Left ventricle myocardium superior (tissue), 1 donor: Measurements from ENCODE around the gene RSL1D1. TPM values are rescaled to one million over a fixed set of nuclear protein-coding genes. Genes with fewer than 3 reads are reported as not detected.
A peak's percentile ranks its signal among the peaks of the same experiment; 100 is the strongest.
"Not testable (repeated sequence)": the region's sequence is repeated elsewhere in the genome, so short reads cannot be mapped to it uniquely, and the experiment has no call there.

Experiments used
- ATAC-seq: fragments of 200-7000 bp; cut with Tn5 transposase; one replicate; pipeline ENCODE4 v1.9.1; 2020; ENCODE audit warnings: mild to moderate bottlenecking, moderate library complexity
- DNase-seq: peaks from one replicate; pipeline ENCODE4 v3.0.0-alpha.2; 2020
- intact Hi-C: fragments of 100-400 bp; cut with micrococcal nuclease; formaldehyde crosslinking; loops from one replicate; pipeline ENCODE4 v1.11.0; 2022
- total RNA-seq: library from RNA; stranded (reverse); fragmentation: NEBNext Ultra II Directional; extraction: Animal tissue kit (Norgen Biotek cat#: 25700); gene quantifications from one replicate; pipeline ENCODE4 v1.2.1, GENCODE V29; 2021
- donor health status: DM: no; HTN: yes; CAD: no; lungs with severe emphysema.

RSL1D1 gene
- total RNA-seq, 1 donor from 2014 or later: 119 TPM

DNA sequence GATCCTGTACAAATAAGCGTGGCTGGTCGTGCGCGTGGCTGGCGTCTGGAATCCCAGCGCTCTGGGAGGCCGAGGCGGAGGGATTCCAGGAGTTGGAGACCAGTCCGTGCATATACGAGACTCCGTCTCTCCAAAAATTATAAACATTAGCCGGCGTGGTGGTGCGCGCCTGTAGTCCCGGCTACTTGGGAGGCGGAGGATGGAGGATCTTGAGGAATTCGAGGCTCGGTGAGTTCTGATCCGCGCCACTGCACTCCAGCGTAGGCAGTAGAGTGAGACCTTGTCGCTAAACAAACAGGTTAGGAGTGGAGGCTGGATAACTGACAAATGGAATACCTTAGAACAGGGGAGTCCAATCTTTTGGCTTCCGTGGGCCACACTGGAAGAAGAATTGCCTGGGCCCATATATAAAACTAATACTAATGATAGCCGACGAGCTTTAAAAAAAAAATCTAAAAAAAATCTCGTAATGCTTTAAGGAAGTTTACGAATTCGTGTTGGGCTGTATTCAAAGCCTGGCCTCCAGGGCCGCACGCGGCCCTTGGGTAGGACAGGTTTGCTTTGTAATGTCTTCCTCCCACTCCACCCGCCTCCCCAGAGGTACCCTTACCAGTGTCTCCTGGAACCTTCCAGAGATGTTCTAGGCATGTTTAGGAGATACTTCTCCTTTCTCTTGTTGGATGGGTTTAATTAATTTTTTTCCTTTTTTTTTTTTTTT lies 909 bp upstream of the RSL1D1 start:
- no peak for DNase-seq
- intact Hi-C loops: no loop called here
- ATAC-seq: no peak

DNA sequence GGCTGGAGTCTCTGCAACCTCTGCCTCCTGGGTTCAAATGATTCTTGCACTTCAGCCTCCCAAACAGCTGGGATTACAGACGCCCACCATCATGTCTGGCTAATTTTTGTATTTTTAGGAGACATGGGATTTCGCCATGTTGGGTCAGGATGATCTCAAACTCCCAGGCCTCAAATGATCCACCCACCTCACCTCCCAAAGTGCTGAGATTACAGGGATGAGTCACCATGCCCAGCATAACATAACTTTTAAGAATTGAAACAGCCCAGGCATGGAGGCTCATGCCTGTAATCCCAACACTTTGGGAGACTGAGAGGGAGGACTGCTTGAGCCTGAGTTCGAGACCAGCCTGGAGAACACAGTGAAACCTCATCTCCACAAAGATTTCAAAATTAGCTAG lies 2.5 kb downstream of the RSL1D1 start:
- DNase-seq (no peak), ATAC-seq (no peak)
- intact Hi-C loops: no loop called here

DNA sequence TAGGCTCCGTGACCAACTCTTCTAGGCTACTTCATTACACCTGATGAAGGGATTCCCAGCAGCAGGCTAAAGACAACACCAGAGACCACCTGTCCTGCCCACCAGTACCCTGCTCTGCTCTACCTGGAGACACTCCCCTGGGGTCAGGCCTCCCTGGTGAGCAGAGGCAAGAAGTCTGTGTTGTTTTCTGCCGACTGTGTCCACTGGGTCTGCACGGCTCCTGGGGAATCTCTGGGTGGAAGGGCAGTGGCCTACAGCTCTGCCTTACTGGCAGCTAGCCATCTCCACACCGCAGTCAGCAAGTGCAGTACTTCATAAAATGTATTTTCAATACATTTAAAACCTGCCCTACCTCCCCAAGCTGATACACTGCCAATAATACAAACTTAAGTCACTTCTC lies 6.8 kb downstream of the RSL1D1 start:
- intact Hi-C loops: no loop called here
- ATAC-seq: no peak
- no peak for DNase-seq

DNA sequence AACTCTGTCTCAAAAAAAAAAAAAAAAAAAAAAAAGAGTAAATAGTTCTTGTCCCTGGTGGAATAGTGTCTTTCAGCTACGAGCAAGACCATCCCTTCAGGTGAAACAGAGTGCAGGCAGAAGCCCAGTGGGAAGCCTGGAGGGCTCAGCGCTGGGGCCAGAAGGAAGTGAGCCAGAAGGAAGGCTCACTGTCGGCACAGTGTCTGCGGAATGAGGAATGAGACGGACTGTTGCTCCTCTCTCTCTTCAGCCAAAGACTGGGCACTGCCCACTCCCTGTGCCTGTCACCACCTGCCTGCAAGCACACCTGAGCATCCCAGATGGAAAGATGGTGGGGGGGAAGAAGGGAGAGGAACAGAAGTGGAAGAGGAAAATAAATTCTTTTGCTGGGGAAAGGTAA lies 7.5 kb downstream of the RSL1D1 start:
- intact Hi-C loops: no loop called here
- ATAC-seq: no peak

DNA sequence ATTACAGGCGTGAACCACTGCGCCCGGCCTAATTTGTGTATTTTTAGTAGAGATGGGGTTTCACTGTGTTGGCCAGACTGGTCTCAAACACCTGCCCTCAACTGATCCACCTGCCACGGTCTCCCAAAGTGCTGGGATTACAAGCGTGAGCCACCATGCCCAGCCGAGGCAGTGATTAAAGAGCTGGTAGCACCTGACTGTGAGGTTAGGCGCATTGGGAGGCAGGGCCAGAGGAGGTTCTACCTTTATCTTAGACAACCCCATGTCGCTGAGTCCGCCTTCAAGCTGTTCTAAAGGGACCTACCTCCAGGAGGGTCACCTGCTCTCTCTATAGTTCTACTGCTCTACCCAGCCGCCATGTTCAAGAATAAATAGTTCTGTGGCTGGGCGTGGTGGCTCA lies 8.1 kb downstream of the RSL1D1 start:
- intact Hi-C loops: no loop called here
- DNase-seq (no peak), ATAC-seq (no peak)

More for the DNA sequence above, 7.5 kb downstream of the RSL1D1 start:
- DNase-seq: no peak

DNA sequence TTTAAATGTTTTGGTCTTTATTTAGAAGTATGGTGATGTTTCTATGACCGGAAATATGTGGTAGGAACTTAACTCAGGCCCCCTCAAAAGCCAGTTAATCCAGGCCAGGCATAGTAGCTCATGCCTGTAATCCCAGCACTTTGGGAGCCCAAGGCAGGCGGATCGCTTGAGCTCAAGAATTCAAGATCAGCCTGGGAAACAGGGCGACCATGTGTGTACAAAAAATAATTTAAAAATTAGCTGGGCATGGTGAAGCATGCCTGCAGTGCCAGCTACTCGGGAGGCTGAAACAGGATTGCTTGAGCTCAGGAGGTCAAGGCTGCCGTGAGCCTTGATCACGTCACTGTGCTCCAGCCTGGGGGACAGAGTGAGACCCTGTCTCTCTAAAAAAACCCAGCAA lies 10.3 kb downstream of the RSL1D1 start:
- intact Hi-C loops: no loop called here
- DNase-seq (no peak), ATAC-seq (no peak)

DNA sequence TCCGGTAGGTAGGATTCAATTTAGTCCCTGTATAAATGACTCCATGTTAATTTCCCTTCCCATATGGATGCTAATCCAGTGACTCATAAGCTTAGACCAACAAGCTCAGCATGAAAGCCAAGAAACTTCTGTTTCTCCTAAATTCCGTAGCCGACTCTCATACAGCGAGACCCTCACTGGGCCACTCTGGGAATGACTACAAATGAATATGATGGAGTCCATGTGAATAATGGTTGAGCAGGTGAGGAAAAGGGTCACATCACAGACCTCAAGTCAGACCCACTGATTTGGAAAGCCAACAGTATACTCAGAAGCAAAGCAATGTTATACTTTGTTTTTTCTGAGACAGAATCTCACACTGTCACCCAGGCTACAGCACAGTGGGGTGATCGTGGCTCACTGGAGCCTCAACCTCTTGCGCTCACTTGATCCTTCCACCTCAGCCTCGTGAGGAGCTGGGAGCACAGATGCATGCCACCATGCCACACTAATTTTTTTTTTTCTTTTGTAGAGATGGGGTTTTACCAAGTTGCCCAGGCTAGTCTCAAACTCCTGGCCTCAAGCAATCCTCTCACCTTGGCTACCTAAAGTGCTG lies 14.6 kb downstream of the RSL1D1 start:
- DNase-seq: no peak
- ATAC-seq: no peak
- intact Hi-C loops: no loop called here

DNA sequence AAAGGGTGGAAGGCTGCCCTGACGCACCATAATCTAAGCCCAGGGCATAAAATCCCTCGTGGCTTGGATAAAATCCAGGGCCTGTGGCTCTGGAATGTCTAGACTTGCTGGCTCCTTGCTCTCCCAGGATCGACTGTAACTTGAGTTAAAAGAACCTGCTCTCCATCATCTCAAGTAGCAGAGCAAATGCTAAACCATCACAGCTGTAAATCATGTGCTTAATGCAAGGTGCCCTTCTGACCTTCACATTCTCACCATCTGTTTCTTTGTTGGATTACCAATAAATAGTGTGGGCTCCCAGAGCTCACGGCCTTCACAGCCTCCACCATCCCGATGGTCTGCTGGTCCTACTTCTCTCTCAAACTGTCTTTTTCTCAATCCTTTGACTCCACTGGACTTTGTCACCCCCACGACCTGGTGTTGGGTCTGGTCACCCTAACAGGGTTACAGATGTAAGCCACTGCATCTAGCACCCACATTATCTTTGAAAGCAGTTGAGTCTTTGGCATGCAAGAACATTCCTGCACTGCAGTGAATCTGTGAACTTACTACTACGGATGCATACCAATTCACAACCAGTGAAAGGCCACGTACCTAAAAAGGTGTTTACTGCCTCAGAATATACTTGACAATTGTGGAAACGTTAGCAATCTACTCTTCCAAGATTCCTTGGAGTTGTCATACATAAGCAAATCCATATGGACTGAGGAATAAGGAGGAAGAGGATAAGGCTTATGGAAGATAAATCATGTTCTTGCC lies 15.3 kb downstream of the RSL1D1 start:
- DNase-seq (no peak), ATAC-seq (no peak)
- intact Hi-C loops: no loop called here

DNA sequence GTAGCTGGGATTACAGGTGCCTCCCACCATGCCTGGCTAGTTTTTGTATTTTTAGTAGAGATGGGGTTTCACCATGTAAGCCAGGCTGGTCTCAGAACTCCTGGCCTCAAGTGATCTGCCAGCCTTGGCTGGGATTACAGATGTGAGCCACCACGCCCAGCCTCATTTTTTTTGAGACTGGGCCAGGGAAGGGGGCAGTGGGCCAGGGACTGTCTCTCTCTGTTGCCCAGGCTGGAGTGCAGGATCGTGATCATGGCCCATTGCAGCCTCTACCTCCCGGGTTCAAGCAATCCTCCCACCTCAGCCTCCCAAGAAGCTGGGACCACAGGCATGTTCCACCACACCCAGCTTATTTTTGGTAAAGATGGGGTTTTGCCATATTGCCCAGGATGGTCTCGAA lies 16.0 kb downstream of the RSL1D1 start:
- DNase-seq (no peak), ATAC-seq (no peak)
- intact Hi-C loops: no loop called here

DNA sequence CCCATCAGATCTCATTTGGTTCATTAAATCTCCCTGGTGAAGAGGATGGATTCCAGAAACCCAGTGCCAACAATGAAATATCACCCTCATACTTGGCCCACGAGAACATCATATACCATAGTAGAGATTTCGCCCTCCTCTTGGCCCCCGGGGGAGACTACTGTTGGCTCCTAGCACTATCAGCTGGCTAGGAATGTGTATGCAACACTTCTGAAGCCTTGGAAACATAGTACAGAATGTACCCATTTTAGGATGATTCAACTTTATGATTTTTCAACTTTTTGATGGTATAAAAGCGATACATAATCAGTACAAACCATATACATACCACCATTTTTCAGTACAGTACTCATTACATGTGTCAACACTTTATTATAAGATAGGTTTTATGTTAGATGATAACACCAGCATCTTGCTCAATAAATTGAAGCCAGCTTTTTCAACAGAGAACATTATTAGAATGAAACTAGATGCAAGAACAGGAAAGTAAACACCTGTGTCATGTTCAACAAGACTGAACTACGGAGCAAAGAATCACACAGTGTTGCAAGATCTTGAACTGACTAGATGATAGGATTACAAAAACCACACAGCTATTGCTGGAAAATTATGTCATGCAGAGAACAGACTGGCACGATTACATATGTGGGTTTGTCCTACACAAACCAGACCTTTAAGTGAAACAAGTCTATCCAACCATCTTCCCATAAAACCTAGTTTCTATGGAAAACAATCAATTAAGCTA lies 17.2 kb downstream of the RSL1D1 start:
- ATAC-seq (no peak), DNase-seq (no peak)
- intact Hi-C loops: no loop called here

DNA sequence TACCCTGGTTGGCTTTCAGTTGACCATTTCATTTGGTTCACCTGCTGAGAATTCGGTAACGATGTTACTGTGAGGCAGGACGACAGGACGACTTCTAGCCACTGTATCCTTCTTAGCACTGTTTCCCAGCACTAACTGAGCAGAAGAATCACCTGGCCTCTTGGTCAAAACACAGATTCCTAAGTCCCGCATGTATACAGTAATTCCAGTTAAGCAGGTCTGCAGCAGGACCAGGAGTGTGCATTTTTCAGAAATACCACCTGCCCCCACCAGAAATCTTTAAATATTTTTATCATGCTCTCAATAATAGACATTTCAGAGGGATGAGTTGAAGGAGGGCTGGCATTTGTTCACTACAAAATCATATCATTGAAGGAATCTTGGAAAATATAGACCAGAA lies 22.6 kb downstream of the RSL1D1 start:
- ATAC-seq (no peak), DNase-seq (no peak)
- intact Hi-C loops: no loop called here

DNA sequence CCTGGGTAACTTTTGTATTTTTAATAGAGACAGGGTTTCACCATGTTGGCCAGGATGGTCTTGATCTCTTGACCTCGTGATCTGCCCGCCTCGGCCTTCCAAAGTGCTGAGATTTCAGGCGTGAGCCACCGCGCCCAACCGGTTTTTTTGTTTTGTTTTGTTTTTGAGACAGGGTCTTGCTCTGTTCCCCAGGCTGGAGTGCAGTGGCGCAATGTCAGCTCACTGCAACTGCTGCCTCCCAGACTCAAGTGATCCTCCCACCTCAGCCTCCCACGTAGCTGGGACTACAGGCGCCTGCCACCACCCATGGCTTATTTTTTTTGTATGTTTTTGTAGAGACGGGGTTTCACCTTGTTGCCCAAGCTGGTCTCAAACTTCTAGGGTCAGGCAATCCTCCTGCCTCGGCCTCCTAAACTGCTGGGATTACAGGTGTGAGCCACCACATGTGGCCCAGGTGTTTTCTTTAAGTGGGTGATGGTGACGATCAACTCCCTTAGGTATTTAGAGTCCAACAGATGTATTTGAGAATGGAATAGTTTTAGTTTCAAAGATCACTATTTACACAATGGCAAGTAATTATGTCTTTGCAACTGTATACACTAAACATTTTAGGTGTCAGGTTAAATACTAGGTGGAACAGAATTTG lies 25.7 kb downstream of the RSL1D1 start:
- ATAC-seq, DNase-seq, intact Hi-C loops: not testable (repeated sequence)

DNA sequence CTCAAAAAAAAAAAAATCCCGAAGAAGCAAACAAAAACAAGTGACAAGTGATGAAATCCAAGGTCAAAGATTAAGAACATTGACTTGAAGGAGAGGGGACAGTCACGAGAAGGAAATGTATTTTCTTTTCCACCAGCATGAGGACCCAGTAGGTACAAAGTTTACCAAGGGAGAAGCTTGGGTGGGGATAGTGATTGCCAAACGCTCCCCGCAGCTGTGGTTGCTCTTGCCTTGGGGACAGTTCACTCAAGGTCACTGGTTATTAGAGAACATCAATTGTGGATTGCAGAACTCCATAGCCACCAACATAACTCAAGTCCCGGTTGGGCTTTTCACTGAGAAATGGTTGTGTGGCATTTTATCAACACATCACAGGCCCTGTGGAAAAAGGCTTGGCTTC lies 27.0 kb downstream of the RSL1D1 start:
- DNase-seq (peak; percentile 59), ATAC-seq (peak; percentile 91)
- intact Hi-C loops: no loop called here

DNA sequence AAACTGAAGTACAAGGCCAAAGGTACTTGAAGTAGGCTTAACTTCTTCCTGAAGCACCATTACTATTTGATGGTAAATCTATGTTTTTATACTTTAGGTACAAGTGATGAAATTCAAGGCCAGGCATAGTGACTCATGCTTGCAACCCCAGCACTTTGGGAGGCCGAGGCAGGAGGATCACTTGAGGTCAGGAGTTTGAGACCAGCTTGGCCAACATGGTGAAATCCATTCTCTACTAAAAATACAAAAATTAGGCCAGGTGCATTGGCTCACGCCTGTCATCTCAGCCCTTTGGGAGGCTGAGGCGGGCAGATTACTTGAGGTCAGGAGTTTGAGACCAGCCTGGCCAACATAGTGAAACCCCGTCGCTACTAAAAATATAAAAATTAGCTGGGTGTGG lies 27.7 kb downstream of the RSL1D1 start:
- ATAC-seq, intact Hi-C loops, DNase-seq: not testable (repeated sequence)

DNA sequence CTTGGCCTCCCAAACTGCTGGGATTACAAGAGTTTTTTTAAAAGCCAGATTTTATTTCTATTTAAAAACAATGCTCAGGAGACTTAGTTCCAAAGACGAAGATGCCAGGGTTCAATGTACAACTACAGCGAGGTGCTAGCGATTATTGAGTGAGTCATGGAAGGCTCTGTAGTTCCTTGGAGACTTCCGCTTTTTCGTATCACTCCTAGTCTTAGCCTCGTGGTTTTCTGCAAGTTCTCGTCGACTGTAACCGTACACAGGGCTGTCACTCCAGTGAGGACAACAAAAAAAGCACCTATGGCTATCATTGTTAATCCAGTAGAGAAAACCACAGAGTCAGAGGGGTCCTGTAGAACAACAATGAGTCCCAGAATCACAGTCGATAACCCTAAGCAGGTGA lies 31.5 kb downstream of the RSL1D1 start:
- DNase-seq (no peak), ATAC-seq (no peak)
- intact Hi-C loops: no loop called here

DNA sequence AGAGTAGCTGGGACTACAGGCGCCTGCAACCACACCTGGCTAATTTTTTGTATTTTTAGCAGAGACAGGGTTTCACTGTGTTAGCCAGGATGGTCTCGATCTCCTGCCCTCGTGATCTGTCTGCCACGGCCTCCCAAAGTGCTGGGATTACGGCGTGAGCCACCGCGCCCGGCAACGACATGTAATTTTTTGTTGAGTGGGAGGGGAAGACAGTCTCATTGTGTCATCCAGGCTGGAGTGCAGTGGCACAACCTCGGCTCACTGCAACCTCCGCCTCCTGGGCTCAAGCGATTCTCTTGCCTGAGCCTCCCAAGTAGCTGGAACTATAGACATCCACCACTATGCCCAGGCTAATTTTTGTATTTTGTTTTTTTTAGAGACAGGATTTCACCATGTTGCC lies 32.4 kb downstream of the RSL1D1 start:
- intact Hi-C loops, ATAC-seq, DNase-seq: not testable (repeated sequence)

DNA sequence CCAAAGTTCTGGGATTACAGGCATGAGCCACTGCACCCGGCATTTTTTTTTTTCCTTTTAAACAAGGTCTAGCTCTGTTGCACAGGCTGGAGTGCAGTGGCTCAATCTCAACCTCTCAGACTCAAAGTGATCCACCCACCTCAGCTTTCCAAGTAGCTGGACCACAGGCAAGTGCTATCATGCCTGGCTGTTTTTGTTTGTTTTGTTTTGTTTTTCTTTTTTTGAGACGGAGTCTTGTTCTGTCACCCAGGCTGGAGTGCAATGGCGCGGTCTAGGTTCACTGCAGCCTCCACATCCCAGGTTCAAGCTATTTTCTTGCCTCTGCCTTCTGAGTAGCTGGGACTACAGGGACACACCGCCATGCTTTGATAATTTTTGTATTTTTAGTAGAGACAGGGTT lies 35.2 kb downstream of the RSL1D1 start:
- ATAC-seq (no peak), DNase-seq (no peak)
- intact Hi-C loops: no loop called here

DNA sequence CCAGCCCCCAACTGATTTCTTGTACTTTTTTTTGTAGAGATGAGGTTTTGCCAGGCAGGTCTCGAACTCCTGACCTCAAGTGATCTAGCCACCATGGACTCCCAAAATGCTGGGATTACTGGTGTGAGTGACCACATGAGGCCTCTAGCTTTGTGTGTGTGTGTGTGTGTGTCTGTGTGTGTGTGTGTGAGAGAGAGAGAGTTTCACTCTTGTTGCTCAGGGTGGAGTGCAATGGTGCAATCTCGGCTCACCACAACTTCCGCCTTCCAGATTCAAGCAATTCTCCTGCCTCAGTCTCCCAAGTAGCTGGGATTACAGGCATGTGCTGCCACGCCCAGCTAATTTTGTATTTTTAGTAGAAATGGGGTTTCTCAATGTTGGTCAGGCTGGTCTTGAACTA lies 36.5 kb downstream of the RSL1D1 start:
- peak; percentile 38 for DNase-seq
- intact Hi-C loops: not testable (repeated sequence)
- ATAC-seq: peak; percentile 46

DNA sequence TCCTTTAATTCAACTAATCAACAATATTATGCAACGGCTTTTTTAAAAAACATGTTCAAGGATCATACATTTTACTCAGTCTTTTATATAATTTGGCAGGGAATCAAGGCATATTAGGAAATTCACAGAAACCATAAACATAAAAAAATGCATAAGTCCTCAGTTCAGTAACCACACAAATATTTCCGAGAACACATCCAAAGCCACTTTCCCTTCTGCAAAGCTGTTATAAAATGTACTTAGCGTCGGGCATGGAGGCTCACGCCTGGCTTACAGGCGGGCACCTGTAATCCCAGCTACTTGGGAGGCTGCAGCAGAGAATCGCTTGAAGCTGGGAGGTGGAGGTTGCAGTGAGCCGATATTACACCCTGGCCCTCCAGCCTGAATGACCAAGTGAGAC lies 44.6 kb downstream of the RSL1D1 start:
- DNase-seq (no peak), ATAC-seq (no peak)
- intact Hi-C loops: no loop called here
